A549 treated with AZD2906 at 1 μM for 4 hours (cell line): ENCODE measurements around the gene SPO11. TPM values are rescaled to one million over a fixed set of nuclear protein-coding genes. Genes with fewer than 3 reads are reported as not detected.

Experiments used
- total RNA-seq: library from RNA; stranded (reverse); fragments of 200-300 nt; extraction: Qiagen RNA extraction; gene quantifications from 5 replicates; pipeline ENCODE4 v1.2.3, GENCODE V29; 2022

Gene SPO11, protein sequence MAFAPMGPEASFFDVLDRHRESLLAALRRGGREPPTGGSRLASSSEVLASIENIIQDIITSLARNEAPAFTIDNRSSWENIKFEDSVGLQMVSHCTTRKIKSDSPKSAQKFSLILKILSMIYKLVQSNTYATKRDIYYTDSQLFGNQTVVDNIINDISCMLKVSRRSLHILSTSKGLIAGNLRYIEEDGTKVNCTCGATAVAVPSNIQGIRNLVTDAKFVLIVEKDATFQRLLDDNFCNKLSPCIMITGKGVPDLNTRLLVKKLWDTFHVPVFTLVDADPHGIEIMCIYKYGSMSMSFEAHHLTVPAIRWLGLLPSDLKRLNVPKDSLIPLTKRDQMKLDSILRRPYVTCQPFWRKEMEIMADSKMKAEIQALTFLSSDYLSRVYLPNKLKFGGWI
- not detected in 5 replicates for total RNA-seq

DNA sequence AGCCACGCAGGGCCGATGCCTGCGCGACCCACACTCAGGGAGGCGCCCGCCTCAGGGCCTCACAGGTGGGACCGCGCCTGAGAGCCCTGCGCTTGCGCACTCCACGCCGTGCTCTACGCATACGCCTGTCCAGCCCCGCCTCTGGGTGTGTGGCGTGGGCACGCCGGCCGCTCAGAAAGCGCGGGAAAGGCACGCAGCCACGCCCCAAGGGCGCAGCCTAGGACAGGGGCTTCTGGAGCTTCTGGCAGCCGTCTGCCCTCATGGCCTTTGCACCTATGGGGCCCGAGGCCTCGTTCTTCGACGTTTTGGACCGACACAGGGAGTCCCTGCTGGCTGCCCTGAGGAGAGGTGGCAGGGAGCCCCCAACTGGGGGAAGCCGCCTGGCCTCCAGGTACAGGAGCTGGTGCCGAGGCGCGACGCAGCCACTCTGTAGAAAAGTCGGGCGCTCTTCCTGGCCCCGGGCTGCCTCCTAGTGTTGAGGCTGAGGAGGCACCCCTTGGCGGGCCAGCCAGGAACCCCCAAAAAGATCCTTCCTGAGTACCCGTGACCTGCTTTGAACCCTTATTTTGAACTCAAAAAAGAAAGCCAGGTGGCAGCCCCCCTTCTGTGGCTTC lies at the start of gene SPO11:
Gene SPO11 (plus strand): TSS at position 196 of the 614 bp plus-strand sequence. CDS start 65 bp downstream, at position 261.

DNA sequence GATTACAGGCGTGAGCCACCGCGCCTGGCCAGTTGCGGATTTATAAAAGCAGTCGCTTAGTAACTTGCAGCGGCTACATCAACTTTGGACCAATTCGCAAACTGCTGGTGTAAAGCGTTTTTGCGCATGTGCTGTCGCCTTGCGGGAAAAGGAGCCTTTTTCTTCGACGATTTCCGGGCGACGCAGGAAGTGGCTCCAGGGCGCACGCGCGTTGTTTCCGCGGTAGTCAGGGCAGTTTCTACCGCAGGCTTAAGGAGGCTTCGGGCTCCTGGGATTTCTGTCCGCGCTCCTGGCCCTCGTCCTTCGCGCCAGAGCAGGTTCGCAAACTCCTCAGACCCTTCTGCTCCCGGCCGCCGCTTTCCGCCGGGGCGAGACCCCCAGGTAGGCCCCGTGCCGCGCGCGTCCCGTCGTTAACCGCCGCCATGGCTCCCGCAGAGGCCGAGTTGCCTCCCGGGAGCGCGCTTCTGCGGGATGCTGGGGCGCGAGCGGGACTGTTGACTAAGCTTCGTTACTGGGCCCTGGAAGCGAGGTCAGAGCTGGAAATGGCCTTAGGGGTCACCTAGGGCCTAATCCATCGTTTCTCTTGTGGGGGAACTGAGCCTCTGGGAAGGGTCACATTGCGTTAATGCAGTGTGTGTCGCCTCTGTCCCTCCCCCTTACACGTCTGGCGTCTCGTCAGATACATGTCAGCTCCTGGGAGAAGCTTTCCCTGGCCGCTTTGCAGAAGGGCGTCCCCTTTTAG lies 21.6 kb downstream of the SPO11 start, which contains the start of gene RAE1:
Gene RAE1 (plus strand): TSS at position 214 of the 742 bp plus-strand sequence. CDS start 2,784 bp downstream, outside the sequence.

GRCh38 chr20:57390604-57391438 lies 61.2 kb downstream of the SPO11 start, which contains the start of gene RBM38:
RBM38 (plus strand) TSS chr20:57391396; CDS start chr20:57391582, 186 bp downstream.

Other genes with a start within 250 kb of the SPO11 start
- 0.19 to 0.90 TPM (median 0.63 TPM) in 5 replicates for gene BMP7, start 63.2 kb upstream of the SPO11 start, total RNA-seq
- gene RAE1, start 21.5 kb downstream of the SPO11 start, total RNA-seq: 56.3 to 70.2 TPM (median 59.0 TPM) in 5 replicates
- gene RBM38, start 61.6 kb downstream of the SPO11 start, total RNA-seq: 24.3 to 36.9 TPM (median 34.0 TPM) in 5 replicates
- 0.02 TPM in 2 of 5 replicates, not detected in the others for gene CTCFL, start 195.3 kb downstream of the SPO11 start, total RNA-seq
- gene PCK1, start 231.3 kb downstream of the SPO11 start, total RNA-seq: 0.03 to 0.23 TPM (median 0.16 TPM) in 5 replicates